SU-DHL-6 (cell line): ENCODE data around the gene RPTOR.

Experiments
- EZH2phosphoT487 ChIP-seq: fragments of 200-600 bp; sonication (generic), shearing (Covaris generic); conservative IDR thresholded peaks from 2 replicates; pipeline ENCODE4 v1.6.1; 2018; ENCODE audit warnings: mild to moderate bottlenecking, antibody characterized with exemption, low read length, moderate library complexity, mixed read lengths
- TF ChIP-seq, protein P1 (sequence below): fragments of 200-600 bp; sonication (generic); IDR thresholded peaks from one replicate; pipeline ENCODE4 v1.5.1; 2017; ENCODE audit warnings: antibody characterized with exemption, mild to moderate bottlenecking, low read length, moderate library complexity; ENCODE audit not compliant: insufficient read depth, poor library complexity, severe bottlenecking

DNA sequence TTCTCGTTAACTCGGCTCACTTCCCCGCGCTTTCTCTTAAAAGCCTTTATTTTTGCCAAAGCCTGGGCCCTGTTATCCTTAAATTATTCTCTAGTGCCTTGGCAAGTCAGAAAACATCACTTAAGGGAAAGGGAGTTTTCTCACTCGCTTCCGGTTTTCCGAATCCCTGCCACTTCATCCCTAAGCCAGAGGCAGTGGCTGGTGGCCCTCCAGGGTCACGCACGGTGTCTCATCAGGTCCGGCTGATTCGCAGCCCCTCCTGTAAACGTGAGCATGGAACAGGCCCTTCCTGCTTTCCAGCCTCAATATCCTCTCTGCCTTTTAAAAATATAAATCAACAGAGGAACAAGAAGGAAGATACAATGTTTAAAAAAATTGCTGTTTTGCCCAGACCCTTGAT lies 304.5 kb downstream of the RPTOR start:
- TF ChIP-seq, protein P1, sequence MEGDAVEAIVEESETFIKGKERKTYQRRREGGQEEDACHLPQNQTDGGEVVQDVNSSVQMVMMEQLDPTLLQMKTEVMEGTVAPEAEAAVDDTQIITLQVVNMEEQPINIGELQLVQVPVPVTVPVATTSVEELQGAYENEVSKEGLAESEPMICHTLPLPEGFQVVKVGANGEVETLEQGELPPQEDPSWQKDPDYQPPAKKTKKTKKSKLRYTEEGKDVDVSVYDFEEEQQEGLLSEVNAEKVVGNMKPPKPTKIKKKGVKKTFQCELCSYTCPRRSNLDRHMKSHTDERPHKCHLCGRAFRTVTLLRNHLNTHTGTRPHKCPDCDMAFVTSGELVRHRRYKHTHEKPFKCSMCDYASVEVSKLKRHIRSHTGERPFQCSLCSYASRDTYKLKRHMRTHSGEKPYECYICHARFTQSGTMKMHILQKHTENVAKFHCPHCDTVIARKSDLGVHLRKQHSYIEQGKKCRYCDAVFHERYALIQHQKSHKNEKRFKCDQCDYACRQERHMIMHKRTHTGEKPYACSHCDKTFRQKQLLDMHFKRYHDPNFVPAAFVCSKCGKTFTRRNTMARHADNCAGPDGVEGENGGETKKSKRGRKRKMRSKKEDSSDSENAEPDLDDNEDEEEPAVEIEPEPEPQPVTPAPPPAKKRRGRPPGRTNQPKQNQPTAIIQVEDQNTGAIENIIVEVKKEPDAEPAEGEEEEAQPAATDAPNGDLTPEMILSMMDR = no peak
- no peak for TF ChIP-seq EZH2phosphoT487
